GM12864 (cell line): ENCODE results near the gene EED.

ENCODE experiments used
- DNase-seq: peaks from one replicate; pipeline ENCODE4 v3.0.0-alpha.2; 2011; ENCODE audit warnings: low read depth
- H3K4me3 ChIP-seq: 2 replicates; pipeline ENCODE4 v1.5.1; 2011; ENCODE audit warnings: mild to moderate bottlenecking, low read depth, low read length, control low read depth
- CTCF ChIP-seq: IDR thresholded peaks from 2 replicates; pipeline ENCODE4 v1.5.1; 2011; ENCODE audit warnings: low read depth, mild to moderate bottlenecking, moderate library complexity, low read length, control low read depth, inconsistent platforms; ENCODE audit errors: missing control alignments

The EED gene

GRCh38 chr11:86261328-86261727, 16.8 kb downstream of the EED start:
- no peak overlapping the region for H3K4me3 ChIP-seq
- no peak for TF ChIP-seq CTCF
- DNase-seq = no peak

GRCh38 chr11:86262387-86262786, 17.8 kb downstream of the EED start:
- DNase-seq = no peak
- no peak for TF ChIP-seq CTCF
- no peak overlapping the region for H3K4me3 ChIP-seq

- DNase-seq = no peak
Observed at GRCh38 chr11:86264649-86265048, 20.1 kb downstream of the EED start.

GRCh38 chr11:86265194-86265593, 20.6 kb downstream of the EED start:
- H3K4me3 ChIP-seq = no peak overlapping the region
- TF ChIP-seq CTCF = no peak
- no peak for DNase-seq

More at GRCh38 chr11:86264649-86265048, 20.1 kb downstream of the EED start:
- no peak for TF ChIP-seq CTCF
- no peak overlapping the region for H3K4me3 ChIP-seq

- DNase-seq = no peak
- H3K4me3 ChIP-seq = no peak overlapping the region
- TF ChIP-seq CTCF = no peak
Observed at GRCh38 chr11:86269645-86270044, 25.1 kb downstream of the EED start.

- TF ChIP-seq CTCF = peak; percentile 39
- no peak for DNase-seq
Observed at GRCh38 chr11:86274503-86274902, 29.9 kb downstream of the EED start.

GRCh38 chr11:86274999-86275398, 30.4 kb downstream of the EED start:
- no peak for TF ChIP-seq CTCF
- no peak for DNase-seq
- H3K4me3 ChIP-seq = no peak overlapping the region

More at GRCh38 chr11:86274503-86274902, 29.9 kb downstream of the EED start:
- H3K4me3 ChIP-seq = no peak overlapping the region
